Transverse colon (tissue), 4 donors: Measurements from ENCODE around the gene SKOR2.

Experiments
- POLR2AphosphoS5 ChIP-seq, 3 donors: sonication (generic); formaldehyde crosslinking; IDR thresholded peaks; one replicate each; pipeline ENCODE4 v1.6.1; 2016; ENCODE audit warnings: antibody characterized with exemption in 3 of 3
- TF ChIP-seq, protein P1 (sequence below), 5 experiments: fragments of 200-600 bp in 3 of 5; fragments of 450-650 bp in 2 of 5; sonication (generic) in 3 of 5; IDR thresholded peaks; 1 replicate in 2 of 5; 2 replicates in 3 of 5; pipeline ENCODE4 v1.5.1; 2016 to 2017; ENCODE audit warnings: antibody characterized with exemption in 5 of 5, inconsistent platforms in 3 of 5, mild to moderate bottlenecking in 2 of 5, moderate library complexity in 1 of 5

DNA sequence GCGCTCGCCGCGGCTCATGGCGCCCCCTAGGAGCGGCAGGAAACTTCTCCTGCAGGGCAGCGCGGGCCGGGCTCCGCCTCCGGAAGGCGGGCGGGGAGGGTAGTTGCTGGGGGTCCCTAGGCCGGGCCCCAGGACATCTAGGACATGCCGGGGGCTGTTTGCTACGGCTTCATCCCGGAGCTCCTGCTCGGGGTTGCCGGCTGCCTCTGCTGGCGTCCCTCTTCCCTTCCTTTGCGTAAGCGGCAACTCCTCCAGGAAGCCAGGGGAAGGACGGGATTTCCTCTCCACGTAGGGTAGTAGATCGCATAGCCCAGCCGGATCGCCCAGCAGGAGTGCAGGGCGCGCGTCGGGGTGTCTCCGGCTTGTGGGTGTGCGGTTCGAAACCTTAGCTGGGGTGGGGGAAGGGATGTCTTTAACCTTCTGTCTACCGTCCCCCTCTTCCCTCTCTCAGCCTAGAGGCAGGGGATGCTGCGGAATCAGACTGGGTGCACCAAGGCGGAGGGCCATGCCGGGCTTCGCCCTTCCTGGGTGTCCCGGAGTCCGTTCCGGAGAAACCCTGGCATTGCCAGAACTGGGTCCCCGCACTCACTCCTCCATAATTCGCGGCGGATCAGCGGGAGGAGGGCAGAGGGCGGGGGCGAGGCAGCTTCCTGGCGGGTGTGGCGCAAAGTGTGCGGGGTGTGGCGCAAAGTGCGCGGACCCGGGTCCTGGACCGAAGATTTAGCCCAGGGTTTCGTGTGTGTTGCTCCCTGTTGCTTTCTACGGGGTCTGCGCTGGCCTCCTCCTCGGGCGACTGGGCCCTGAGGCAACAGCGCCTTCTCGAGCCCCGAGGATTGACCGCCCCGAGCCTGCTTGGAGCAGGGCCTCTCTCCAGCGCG, 12.2 kb upstream of the SKOR2 start:
- TF ChIP-seq, protein P1, sequence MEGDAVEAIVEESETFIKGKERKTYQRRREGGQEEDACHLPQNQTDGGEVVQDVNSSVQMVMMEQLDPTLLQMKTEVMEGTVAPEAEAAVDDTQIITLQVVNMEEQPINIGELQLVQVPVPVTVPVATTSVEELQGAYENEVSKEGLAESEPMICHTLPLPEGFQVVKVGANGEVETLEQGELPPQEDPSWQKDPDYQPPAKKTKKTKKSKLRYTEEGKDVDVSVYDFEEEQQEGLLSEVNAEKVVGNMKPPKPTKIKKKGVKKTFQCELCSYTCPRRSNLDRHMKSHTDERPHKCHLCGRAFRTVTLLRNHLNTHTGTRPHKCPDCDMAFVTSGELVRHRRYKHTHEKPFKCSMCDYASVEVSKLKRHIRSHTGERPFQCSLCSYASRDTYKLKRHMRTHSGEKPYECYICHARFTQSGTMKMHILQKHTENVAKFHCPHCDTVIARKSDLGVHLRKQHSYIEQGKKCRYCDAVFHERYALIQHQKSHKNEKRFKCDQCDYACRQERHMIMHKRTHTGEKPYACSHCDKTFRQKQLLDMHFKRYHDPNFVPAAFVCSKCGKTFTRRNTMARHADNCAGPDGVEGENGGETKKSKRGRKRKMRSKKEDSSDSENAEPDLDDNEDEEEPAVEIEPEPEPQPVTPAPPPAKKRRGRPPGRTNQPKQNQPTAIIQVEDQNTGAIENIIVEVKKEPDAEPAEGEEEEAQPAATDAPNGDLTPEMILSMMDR (IDR thresholded peaks at IDR 0.05): no peak
- TF ChIP-seq POLR2AphosphoS5 (IDR thresholded peaks at IDR 0.05): no peak
